CD4-positive, alpha-beta memory T cell (primary cell): ENCODE data around the gene PLPP6. TPM values are rescaled to one million over a fixed set of nuclear protein-coding genes. Genes with fewer than 3 reads are reported as not detected.

Experiments used
- CTCF ChIA-PET: fragments of 350-600 bp; sonication (Branson Sonifier 250); formaldehyde crosslinking; loops from one replicate; lab custom pipeline; 2021; ENCODE audit warnings: inconsistent platforms; ENCODE audit not compliant: partially characterized antibody; lab: Charles Lee
- POLR2A ChIA-PET: fragments of 350-600 bp; sonication (Branson Sonifier 250); formaldehyde crosslinking; loops from one replicate; lab custom pipeline; 2021; ENCODE audit not compliant: partially characterized antibody; lab: Charles Lee
- DNase-seq, 5 donors: peaks; one replicate each; pipeline versions ENCODE4 v3.0.0 to v3.0.0-alpha.2; 2020 to 2022; ENCODE audit warnings: mixed read lengths in 1 of 5
- H3K27ac ChIP-seq: one replicate; pipeline ENCODE4 v1.7.0; 2013; ENCODE audit warnings: low read depth, low read length
- H3K27me3 ChIP-seq: 2 replicates; pipeline ENCODE4 v1.7.0; 2013; ENCODE audit warnings: mild to moderate bottlenecking, low read length, moderate library complexity; ENCODE audit not compliant: insufficient read depth
- H3K36me3 ChIP-seq: 2 replicates; pipeline ENCODE4 v1.7.0; 2013; ENCODE audit warnings: mild to moderate bottlenecking, low read length, moderate library complexity; ENCODE audit not compliant: insufficient read depth
- H3K4me1 ChIP-seq: 2 replicates; pipeline ENCODE4 v1.7.0; 2013; ENCODE audit warnings: mild to moderate bottlenecking, low read length, moderate library complexity; ENCODE audit not compliant: insufficient read depth
- H3K4me3 ChIP-seq, 2 donors: one replicate each; pipeline ENCODE4 v1.7.0; 2013; ENCODE audit warnings: low read length in 2 of 2, mild to moderate bottlenecking in 1 of 2
- H3K9me3 ChIP-seq, 2 donors: one replicate each; pipeline ENCODE4 v1.7.0; 2013; ENCODE audit warnings: low read length in 2 of 2, control low read depth in 1 of 2; ENCODE audit not compliant: control insufficient read depth in 1 of 2
- H3K27ac Mint-ChIP-seq, 7 donors: one replicate each; pipeline ENCODE4 v1.8.0; 2020 to 2021; ENCODE audit warnings: mixed read lengths in 7 of 7, mild to moderate bottlenecking in 6 of 7, inconsistent platforms in 3 of 7, moderate library complexity in 3 of 7
- H3K27me3 Mint-ChIP-seq, 2 donors: one replicate each; pipeline ENCODE4 v1.8.0; 2020 to 2021; ENCODE audit warnings: mixed read lengths in 2 of 2
- H3K36me3 Mint-ChIP-seq, 2 donors: one replicate each; pipeline ENCODE4 v1.8.0; 2020 to 2021; ENCODE audit warnings: mixed read lengths in 2 of 2, inconsistent platforms in 1 of 2, mild to moderate bottlenecking in 1 of 2
- H3K4me1 Mint-ChIP-seq, 4 donors: one replicate each; pipeline ENCODE4 v1.8.0; 2020 to 2021; ENCODE audit warnings: mixed read lengths in 4 of 4, mild to moderate bottlenecking in 1 of 4
- H3K4me3 Mint-ChIP-seq, 8 donors: one replicate each; pipeline ENCODE4 v1.8.0; 2020 to 2021; ENCODE audit warnings: mixed read lengths in 8 of 8, mild to moderate bottlenecking in 7 of 8, moderate library complexity in 6 of 8, inconsistent platforms in 3 of 8
- H3K9me3 Mint-ChIP-seq, 8 donors: one replicate each; pipeline ENCODE4 v1.8.0; 2020 to 2021; ENCODE audit warnings: mixed read lengths in 8 of 8, mild to moderate bottlenecking in 5 of 8, inconsistent platforms in 3 of 8, moderate library complexity in 1 of 8
- intact Hi-C: fragments of 100-400 bp; cut with micrococcal nuclease; formaldehyde crosslinking; loops from one replicate; pipeline ENCODE4 v1.15.1; 2023
- polyA plus RNA-seq, 2 donors: library from polyadenylated mRNA; unstranded; fragments of 300-500 nt; fragmentation: Illumina TruSeq; gene quantifications; one replicate each; pipeline ENCODE4 v1.2.3, GENCODE V29; 2021
- total RNA-seq, 2 experiments: library from RNA; stranded (reverse); gene quantifications; one replicate each; pipeline ENCODE4 v1.2.3, GENCODE V29; 2021

PLPP6 gene
- total and polyA plus RNA-seq, 4 experiments from 2014 or later, result 3.2 to 23.8 (median 14.9) TPM

- H3K27ac Mint-ChIP-seq, result peak within 1 kb of the TSS; percentile 73 to 96 (median 92)
- no peaks in the 10 kb centered on the region for H3K9me3 Mint-ChIP-seq
Measured at GRCh38 chr9:4666042-4666699, 4.1 kb downstream of the PLPP6 start, which contains the start of gene SPATA6L. SPATA6L (minus strand) TSS chr9:4666480; CDS start chr9:4666250, 230 bp downstream.

GRCh38 chr9:4667681-4668080, 5.6 kb downstream of the PLPP6 start:
- Histone ChIP-seq H3K9me3 (no peaks in the 10 kb centered on the region), H3K36me3 (no peaks in the 10 kb centered on the region), H3K27me3 (no peaks in the 10 kb centered on the region), H3K4me1 (peaks cover 60% of the 10 kb centered on the region), H3K4me3 (no peak overlapping the region), H3K27ac (no peak overlapping the region)
- Mint-ChIP-seq H3K27ac (peak overlapping the region; percentile 5 to 81 (median 41)), H3K9me3 (no peaks in the 10 kb centered on the region), H3K27me3 (peaks cover 0 to 1% of the 10 kb centered on the region in 2 donors), H3K36me3 (peaks cover 0 to 6% of the 10 kb centered on the region in 2 donors), H3K4me3 (peak overlapping the region in 7 of 8 donors; percentile 0 to 72 (median 23)), H3K4me1 (peaks cover 52 to 61% (median 59%) of the 10 kb centered on the region in 4 donors)
- DNase-seq, result peak; percentile 48 to 57 (median 49)
- ChIA-PET POLR2A (interaction anchor here (0.6 to 1.7 kb wide), 5 partner anchors 9 to 815 kb away, joined by 3 to 13 read pairs (median 4); partner anchors contain the start of gene CDC37L1), CTCF (no interaction called here)
- intact Hi-C loops, result loop anchor here (10.0 kb wide), 1 partner anchor 1337 kb away; a partner anchor contains a TSS

More at GRCh38 chr9:4666042-4666699, 4.1 kb downstream of the PLPP6 start, which contains the start of gene SPATA6L:
- Histone ChIP-seq H3K4me3 (peak within 1 kb of the TSS; percentile 34 to 38), H3K27ac (peak within 1 kb of the TSS; percentile 1), H3K36me3 (no peaks in the 10 kb centered on the region), H3K27me3 (no peaks in the 10 kb centered on the region), H3K9me3 (no peaks in the 10 kb centered on the region), H3K4me1 (peaks cover 69% of the 10 kb centered on the region)
- intact Hi-C loops, result loop anchor here (10.0 kb wide), 1 partner anchor 1339 kb away; a partner anchor contains a TSS
- peak; percentile 24 to 57 (median 36) for DNase-seq
- Mint-ChIP-seq H3K4me3 (peak within 1 kb of the TSS; percentile 80 to 99 (median 89)), H3K27me3 (peaks cover 0 to 1% of the 10 kb centered on the region in 2 donors), H3K4me1 (peaks cover 57 to 74% (median 68%) of the 10 kb centered on the region in 4 donors), H3K36me3 (peaks cover 0 to 10% of the 10 kb centered on the region in 2 donors)
- POLR2A ChIA-PET, result interaction anchor here (0.7 to 5.5 kb wide), 9 partner anchors 9 to 1140 kb away, joined by 3 to 74 read pairs (median 6); partner anchors contain the start of genes AK3, CDC37L1, RCL1 and RFX3
- CTCF ChIA-PET, result interaction anchor here (0.8 to 3.4 kb wide), 10 partner anchors 9 to 322 kb away, joined by 3 to 16 read pairs (median 4); partner anchors contain the start of gene CDC37L1

GRCh38 chr9:4668604-4669003, 6.5 kb downstream of the PLPP6 start:
- ChIA-PET POLR2A (interaction anchor here (1.7 kb wide), 1 partner anchor 11 kb away, joined by 13 read pairs; the partner anchor contains the start of gene CDC37L1), CTCF (no interaction called here)
- intact Hi-C loops, result loop anchor here (10.0 kb wide), 1 partner anchor 1336 kb away; a partner anchor contains a TSS
- Histone ChIP-seq H3K9me3 (no peaks in the 10 kb centered on the region), H3K4me3 (no peak overlapping the region), H3K27me3 (no peaks in the 10 kb centered on the region), H3K4me1 (peaks cover 50% of the 10 kb centered on the region), H3K27ac (no peak overlapping the region), H3K36me3 (no peaks in the 10 kb centered on the region)
- H3K4me3 Mint-ChIP-seq, result peak overlapping the region in 1 of 8 donors; percentile 33
- peaks cover 0 to 1% of the 10 kb centered on the region in 2 donors for H3K27me3 Mint-ChIP-seq
- H3K9me3 Mint-ChIP-seq, result no peaks in the 10 kb centered on the region
- no peaks in the 10 kb centered on the region for H3K36me3 Mint-ChIP-seq
- peak overlapping the region in 6 of 7 donors; percentile 4 to 71 (median 50) for H3K27ac Mint-ChIP-seq
- DNase-seq, result no peak
- peaks cover 43 to 51% (median 50%) of the 10 kb centered on the region in 4 donors for H3K4me1 Mint-ChIP-seq

- H3K27me3 ChIP-seq, result no peaks in the 10 kb centered on the region
- H3K9me3 ChIP-seq, result no peaks in the 10 kb centered on the region
- ChIA-PET CTCF (interaction anchor here (1.5 kb wide), 1 partner anchor 11 kb away, joined by 4 read pairs; no protein-coding TSS in a partner anchor), POLR2A (interaction anchor here (1.3 to 1.5 kb wide), 3 partner anchors 8 to 95 kb away, joined by 3 to 6 read pairs (median 3); partner anchors contain the start of gene CDC37L1)
- no peaks in the 10 kb centered on the region for H3K9me3 Mint-ChIP-seq
- DNase-seq, result no peak
- H3K4me1 Mint-ChIP-seq, result peaks cover 31 to 38% (median 38%) of the 10 kb centered on the region in 4 donors
- intact Hi-C loops, result loop anchor here (10.0 kb wide), 1 partner anchor 1335 kb away; a partner anchor contains a TSS
- H3K27ac ChIP-seq, result no peak overlapping the region
- H3K4me1 ChIP-seq, result peaks cover 38% of the 10 kb centered on the region
- H3K36me3 Mint-ChIP-seq, result no peaks in the 10 kb centered on the region
- H3K27me3 Mint-ChIP-seq, result peaks cover 0 to 1% of the 10 kb centered on the region in 2 donors
- no peak overlapping the region for H3K27ac Mint-ChIP-seq
- no peak overlapping the region for H3K4me3 ChIP-seq
- no peaks in the 10 kb centered on the region for H3K36me3 ChIP-seq
- H3K4me3 Mint-ChIP-seq, result no peak overlapping the region
Measured at GRCh38 chr9:4669890-4670289, 7.8 kb downstream of the PLPP6 start.

- Histone ChIP-seq H3K9me3 (no peaks in the 10 kb centered on the region), H3K36me3 (no peaks in the 10 kb centered on the region), H3K27ac (no peak overlapping the region), H3K4me3 (no peak overlapping the region), H3K4me1 (peaks cover 31% of the 10 kb centered on the region), H3K27me3 (no peaks in the 10 kb centered on the region)
- no peak for DNase-seq
- H3K27me3 Mint-ChIP-seq, result peaks cover 0 to 1% of the 10 kb centered on the region in 2 donors
- POLR2A ChIA-PET, result interaction anchor here (1.3 to 1.5 kb wide), 2 partner anchors 7 to 9 kb away, joined by 3 to 6 read pairs; partner anchors contain the start of gene CDC37L1
- peaks cover 25 to 31% (median 31%) of the 10 kb centered on the region in 4 donors for H3K4me1 Mint-ChIP-seq
- H3K36me3 Mint-ChIP-seq, result peaks cover 0 to 3% of the 10 kb centered on the region in 2 donors
- H3K27ac Mint-ChIP-seq, result no peak overlapping the region
- intact Hi-C loops, result no loop called here
- H3K9me3 Mint-ChIP-seq, result peaks cover 0 to 2% (median 0%) of the 10 kb centered on the region in 8 donors
- no peak overlapping the region for H3K4me3 Mint-ChIP-seq
- CTCF ChIA-PET, result interaction anchor here (1.5 kb wide), 1 partner anchor 10 kb away, joined by 4 read pairs; no protein-coding TSS in a partner anchor
Measured at GRCh38 chr9:4670591-4670990, 8.5 kb downstream of the PLPP6 start.

GRCh38 chr9:4671737-4672136, 9.6 kb downstream of the PLPP6 start:
- H3K9me3 ChIP-seq, result no peaks in the 10 kb centered on the region
- Mint-ChIP-seq H3K27ac (no peak overlapping the region), H3K36me3 (peaks cover 2 to 6% of the 10 kb centered on the region in 2 donors), H3K27me3 (peaks cover 0 to 1% of the 10 kb centered on the region in 2 donors), H3K9me3 (peaks cover 0 to 4% (median 0%) of the 10 kb centered on the region in 8 donors), H3K4me1 (peaks cover 17 to 23% (median 19%) of the 10 kb centered on the region in 4 donors), H3K4me3 (no peak overlapping the region)
- POLR2A ChIA-PET, result interaction anchor here (0.6 kb wide), 1 partner anchor 74 kb away, joined by 3 read pairs; no protein-coding TSS in a partner anchor
- DNase-seq, result no peak
- H3K4me1 ChIP-seq, result peaks cover 19% of the 10 kb centered on the region
- H3K27me3 ChIP-seq, result no peaks in the 10 kb centered on the region
- intact Hi-C loops, result no loop called here
- no peaks in the 10 kb centered on the region for H3K36me3 ChIP-seq
- CTCF ChIA-PET, result no interaction called here
- no peak overlapping the region for H3K4me3 ChIP-seq
- no peak overlapping the region for H3K27ac ChIP-seq
